ENCODE data around the gene CLTA.
"Not testable (repeated sequence)": the region's sequence is repeated elsewhere in the genome, so short reads cannot be mapped to it uniquely, and the experiment has no call there.

The CLTA gene

GRCh38 chr9:36239205-36239604 is 48.5 kb downstream of the CLTA start:
- not testable (repeated sequence) for DNase-seq (ENCODE audit: low read depth, low spot score)

GRCh38 chr9:36239675-36240074 is 49.0 kb downstream of the CLTA start:
- not testable (repeated sequence) for DNase-seq (ENCODE audit: low read depth, low spot score)

- no peak for DNase-seq (ENCODE audit: low read depth, low spot score)
These were observed 55.2 kb downstream of the CLTA start for GRCh38 chr9:36245906-36246305.

GRCh38 chr9:36247356-36247755 is 56.6 kb downstream of the CLTA start:
- DNase-seq (ENCODE audit: low read depth, low spot score) = no peak

GRCh38 chr9:36248061-36248460 is 57.3 kb downstream of the CLTA start:
- not testable (repeated sequence) for DNase-seq (ENCODE audit: low read depth, low spot score)

GRCh38 chr9:36249189-36249588 is 58.5 kb downstream of the CLTA start:
- DNase-seq (ENCODE audit: low read depth, low spot score) = no peak

GRCh38 chr9:36250079-36250478 is 59.4 kb downstream of the CLTA start:
- DNase-seq (ENCODE audit: low read depth, low spot score) = no peak

- no peak for DNase-seq (ENCODE audit: low read depth, low spot score)
These were observed 60.7 kb downstream of the CLTA start for GRCh38 chr9:36251428-36251827.

GRCh38 chr9:36258208-36258995 is 67.7 kb downstream of the CLTA start, which contains the start of gene GNE:
TSS of gene GNE (minus strand) at chr9:36258448. CDS start at chr9:36249355, 9,093 bp downstream.
- peak; percentile 88 for DNase-seq (ENCODE audit: low read depth, low spot score)

- DNase-seq (ENCODE audit: low read depth, low spot score) = no peak
These were observed 68.3 kb downstream of the CLTA start for GRCh38 chr9:36258996-36259533.

Measured in smooth muscle cell of the brain vasculature (primary cell).